Body of pancreas (tissue), 4 donors: Measurements from ENCODE around the gene GPR17.

Experiments used
- CTCF ChIP-seq, 7 experiments: fragments of 450-650 bp in 4 of 7; fragments of 200-600 bp in 3 of 7; sonication (generic) in 3 of 7; IDR thresholded peaks; one replicate each; pipeline ENCODE4 v1.5.1; 2016 to 2019; ENCODE audit warnings: antibody characterized with exemption in 7 of 7
- POLR2A ChIP-seq, 3 donors: fragments of 450-650 bp; IDR thresholded peaks; one replicate each; pipeline ENCODE4 v1.6.1; 2016; ENCODE audit warnings: antibody characterized with exemption in 3 of 3, mild to moderate bottlenecking in 2 of 3

- TF ChIP-seq CTCF (IDR thresholded peaks at IDR 0.05) = no peak
- TF ChIP-seq POLR2A (IDR thresholded peaks at IDR 0.05) = no peak
Observed at GRCh38 chr2:127653421-127654083, 7.6 kb downstream of the GPR17 start.
